MM.1S (cell line): ENCODE measurements around the gene KRTAP10-3.

Source experiments
- EZH2 ChIP-seq: fragments of 300-600 bp; sonication (generic); optimal IDR thresholded peaks from 2 replicates; pipeline ENCODE3; 2017; ENCODE audit warnings: low read depth, mild to moderate bottlenecking, antibody characterized with exemption, low read length, mixed read lengths
- TF ChIP-seq, protein P1 (sequence below): fragments of 300-600 bp; sonication (generic); IDR thresholded peaks from 2 replicates; pipeline ENCODE4 v1.5.1; 2016; ENCODE audit warnings: antibody characterized with exemption, low read length, mixed read lengths

GRCh38 chr21:44548922-44549321 is 9.7 kb downstream of the KRTAP10-3 start:
- no peak for TF ChIP-seq EZH2
- TF ChIP-seq, protein P1, sequence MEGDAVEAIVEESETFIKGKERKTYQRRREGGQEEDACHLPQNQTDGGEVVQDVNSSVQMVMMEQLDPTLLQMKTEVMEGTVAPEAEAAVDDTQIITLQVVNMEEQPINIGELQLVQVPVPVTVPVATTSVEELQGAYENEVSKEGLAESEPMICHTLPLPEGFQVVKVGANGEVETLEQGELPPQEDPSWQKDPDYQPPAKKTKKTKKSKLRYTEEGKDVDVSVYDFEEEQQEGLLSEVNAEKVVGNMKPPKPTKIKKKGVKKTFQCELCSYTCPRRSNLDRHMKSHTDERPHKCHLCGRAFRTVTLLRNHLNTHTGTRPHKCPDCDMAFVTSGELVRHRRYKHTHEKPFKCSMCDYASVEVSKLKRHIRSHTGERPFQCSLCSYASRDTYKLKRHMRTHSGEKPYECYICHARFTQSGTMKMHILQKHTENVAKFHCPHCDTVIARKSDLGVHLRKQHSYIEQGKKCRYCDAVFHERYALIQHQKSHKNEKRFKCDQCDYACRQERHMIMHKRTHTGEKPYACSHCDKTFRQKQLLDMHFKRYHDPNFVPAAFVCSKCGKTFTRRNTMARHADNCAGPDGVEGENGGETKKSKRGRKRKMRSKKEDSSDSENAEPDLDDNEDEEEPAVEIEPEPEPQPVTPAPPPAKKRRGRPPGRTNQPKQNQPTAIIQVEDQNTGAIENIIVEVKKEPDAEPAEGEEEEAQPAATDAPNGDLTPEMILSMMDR, result no peak
